Stimulated activated naive B cell treated with anti-CD40 and anti-IgM and Interleukin-4, amounts not matched to agents 10 μg/mL and 1 μg/mL and 100 μg/mL, for 72 hours (primary cell): ENCODE data around the gene CERS3.
A peak's percentile ranks its signal among the peaks of the same experiment; 100 is the strongest.

Source experiments
- ATAC-seq, 2 donors: fragments of 150-1000 bp; cut with Tn5 transposase; replicated peaks; 2 replicates each; pipeline ENCODE4 v1.10.0; 2021; ENCODE audit warnings: moderate library complexity in 1 of 2
- DNase-seq: peaks from one replicate; pipeline ENCODE4 v3.0.0; 2021
- H3K27ac Mint-ChIP-seq: one replicate; pipeline ENCODE4 v1.8.0; 2022; ENCODE audit warnings: mild to moderate bottlenecking, mixed read lengths
- H3K27me3 Mint-ChIP-seq, 2 donors: one replicate each; pipeline ENCODE4 v1.8.0; 2022; ENCODE audit warnings: mixed read lengths in 2 of 2
- H3K36me3 Mint-ChIP-seq, 2 donors: one replicate each; pipeline ENCODE4 v1.8.0; 2022; ENCODE audit warnings: mixed read lengths in 2 of 2, mild to moderate bottlenecking in 1 of 2
- H3K4me1 Mint-ChIP-seq, 2 donors: one replicate each; pipeline ENCODE4 v1.8.0; 2022; ENCODE audit warnings: mixed read lengths in 2 of 2, mild to moderate bottlenecking in 1 of 2
- H3K4me3 Mint-ChIP-seq, 2 donors: one replicate each; pipeline ENCODE4 v1.8.0; 2022; ENCODE audit warnings: mild to moderate bottlenecking in 2 of 2, mixed read lengths in 2 of 2, moderate library complexity in 1 of 2
- H3K9me3 Mint-ChIP-seq, 2 donors: one replicate each; pipeline ENCODE4 v1.8.0; 2022; ENCODE audit warnings: mixed read lengths in 2 of 2, mild to moderate bottlenecking in 1 of 2

Gene CERS3

GRCh38 chr15:100355342-100355741 is 173.4 kb downstream of the CERS3 start:
- H3K4me1 Mint-ChIP-seq, result peaks cover 0 to 4% of the 10 kb centered on the region in 2 donors
- peaks cover 0 to 5% of the 10 kb centered on the region in 2 donors for H3K9me3 Mint-ChIP-seq
- ATAC-seq (no peak), DNase-seq (no peak)
- no peak overlapping the region for H3K4me3 Mint-ChIP-seq
- peaks cover 52 to 62% of the 10 kb centered on the region in 2 donors for H3K27me3 Mint-ChIP-seq
- H3K36me3 Mint-ChIP-seq, result no peaks in the 10 kb centered on the region
- H3K27ac Mint-ChIP-seq, result no peak overlapping the region

- Mint-ChIP-seq H3K36me3 (no peaks in the 10 kb centered on the region), H3K4me1 (peaks cover 7 to 16% of the 10 kb centered on the region in 2 donors), H3K4me3 (no peak overlapping the region), H3K27me3 (peaks cover 54 to 63% of the 10 kb centered on the region in 2 donors), H3K27ac (no peak overlapping the region), H3K9me3 (peaks cover 0 to 4% of the 10 kb centered on the region in 2 donors)
- DNase-seq, result no peak
- ATAC-seq, result peak in 1 of 2 donors; percentile 55
These were observed 175.3 kb downstream of the CERS3 start for GRCh38 chr15:100353449-100353848.

- peak overlapping the region; percentile 83 to 87 for H3K4me3 Mint-ChIP-seq
- no peak for ATAC-seq
- H3K36me3 Mint-ChIP-seq, result no peaks in the 10 kb centered on the region
- no peak overlapping the region for H3K27ac Mint-ChIP-seq
- no peak for DNase-seq
- peaks cover 49 to 51% of the 10 kb centered on the region in 2 donors for H3K27me3 Mint-ChIP-seq
- peaks cover 7 to 16% of the 10 kb centered on the region in 2 donors for H3K4me1 Mint-ChIP-seq
- peaks cover 0 to 5% of the 10 kb centered on the region in 2 donors for H3K9me3 Mint-ChIP-seq
These were observed 178.1 kb downstream of the CERS3 start for GRCh38 chr15:100350434-100351226.
